Keratinocyte (primary cell): ENCODE data around the gene GUSB.

ENCODE experiments used
- CTCF ChIP-seq, 3 experiments: IDR thresholded peaks in 1 of 3; conservative IDR thresholded peaks in 1 of 3; optimal IDR thresholded peaks in 1 of 3; 2 replicates in 2 of 3; 3 replicates in 1 of 3; pipeline versions ENCODE3 to v1.5.1; 2011; ENCODE audit warnings: low read length in 3 of 3, mild to moderate bottlenecking in 3 of 3, moderate library complexity in 2 of 3, control low read depth in 1 of 3, inconsistent platforms in 1 of 3; ENCODE audit not compliant: insufficient read depth in 2 of 3; ENCODE audit errors: extremely low read depth in 1 of 3
- EZH2 ChIP-seq: IDR thresholded peaks from one replicate; pipeline ENCODE4 v1.6.1; 2012; ENCODE audit warnings: inconsistent platforms, mild to moderate bottlenecking, low read length, moderate library complexity

GRCh38 chr7:65979583-65980477 lies 2.2 kb downstream of the GUSB start:
- TF ChIP-seq CTCF (optimal IDR thresholded peaks at IDR 0.05 in 1 of 3, IDR thresholded peaks at IDR 0.05 in 1 of 3, conservative IDR thresholded peaks at IDR 0.05 in 1 of 3; ENCODE audit: extremely low read depth in 1 of 3, insufficient read depth in 2 of 3, low read length in 3 of 3) (no peak), EZH2 (no peak)
